SH-SY5Y (cell line): ENCODE results near the gene UBE3B.

Experiments
- GATA2 ChIP-seq: IDR thresholded peaks from 2 replicates; pipeline ENCODE4 v1.6.1; 2011; ENCODE audit warnings: mild to moderate bottlenecking, low read depth, low read length
- GATA3 ChIP-seq: IDR thresholded peaks from 2 replicates; pipeline ENCODE4 v1.6.1; 2011; ENCODE audit warnings: low read depth, mild to moderate bottlenecking, low read length, moderate library complexity

GRCh38 chr12:109489955-109490565 lies 12.6 kb downstream of the UBE3B start:
- TF ChIP-seq GATA2 (no peak), GATA3 (no peak)
